NCI-H2107 treated with DMSO at 0.1 percent for 48 hours (cell line): Measurements from ENCODE around the gene SLC29A1.

Experiments
- DNase-seq: peaks from one replicate; lab custom pipeline; 2025; ENCODE audit not compliant: unreplicated experiment; lab: John Stamatoyannopoulos, UW

SLC29A1 gene

GRCh38 chr6:44265007-44265721 lies 41.8 kb downstream of the SLC29A1 start, which contains the start of gene NFKBIE:
Gene NFKBIE (minus strand): TSS chr6:44265551. CDS start chr6:44265346, 205 bp downstream.
- DNase-seq = peak; percentile 31

DNA sequence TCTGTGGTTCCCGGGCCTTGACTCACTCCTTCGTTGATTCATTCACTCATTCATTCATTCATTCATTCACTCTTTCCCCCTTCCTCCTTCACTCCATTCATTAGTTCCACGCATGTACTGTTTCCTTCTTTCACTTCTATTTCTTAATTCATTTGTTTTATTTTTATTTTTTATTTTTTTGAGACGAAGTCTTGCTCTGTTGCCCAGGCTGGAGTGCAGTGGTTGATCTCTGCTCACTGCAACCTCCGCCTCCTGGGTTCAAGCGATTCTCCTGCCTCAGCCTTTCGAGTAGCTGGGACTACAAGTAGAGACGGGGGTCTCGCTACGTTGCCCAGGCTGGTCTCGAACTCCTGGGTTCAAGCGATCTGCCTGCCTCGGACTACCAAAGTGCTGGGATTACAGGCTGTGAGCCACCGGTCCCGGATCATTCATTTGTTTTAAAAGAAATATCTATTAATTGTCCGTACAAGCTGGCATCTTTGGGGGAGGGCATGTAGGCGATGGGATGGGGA lies 42.4 kb downstream of the SLC29A1 start:
- no peak for DNase-seq

DNA sequence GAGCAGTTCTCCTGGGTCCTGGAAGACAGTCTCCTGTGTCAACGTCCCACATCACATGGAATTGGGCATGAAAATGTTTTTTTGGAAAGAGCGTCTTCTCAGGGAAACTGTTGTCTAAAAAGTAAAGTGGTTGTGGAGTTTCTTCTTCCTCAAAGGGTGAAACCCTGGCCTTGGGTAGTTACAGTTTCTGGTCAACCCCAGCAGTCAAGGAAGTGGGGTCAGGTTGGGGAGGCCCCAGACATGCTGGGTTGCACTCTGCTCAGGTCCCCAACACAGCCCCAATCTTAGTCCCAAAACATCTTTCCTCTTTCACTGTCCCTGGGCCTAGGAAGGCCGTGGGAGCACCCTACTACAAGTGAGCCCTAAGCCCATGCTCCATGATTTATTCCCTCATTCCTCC lies 43.0 kb downstream of the SLC29A1 start:
- no peak for DNase-seq

- DNase-seq = no peak
Measured at GRCh38 chr6:44267252-44267651, 43.9 kb downstream of the SLC29A1 start.

DNA sequence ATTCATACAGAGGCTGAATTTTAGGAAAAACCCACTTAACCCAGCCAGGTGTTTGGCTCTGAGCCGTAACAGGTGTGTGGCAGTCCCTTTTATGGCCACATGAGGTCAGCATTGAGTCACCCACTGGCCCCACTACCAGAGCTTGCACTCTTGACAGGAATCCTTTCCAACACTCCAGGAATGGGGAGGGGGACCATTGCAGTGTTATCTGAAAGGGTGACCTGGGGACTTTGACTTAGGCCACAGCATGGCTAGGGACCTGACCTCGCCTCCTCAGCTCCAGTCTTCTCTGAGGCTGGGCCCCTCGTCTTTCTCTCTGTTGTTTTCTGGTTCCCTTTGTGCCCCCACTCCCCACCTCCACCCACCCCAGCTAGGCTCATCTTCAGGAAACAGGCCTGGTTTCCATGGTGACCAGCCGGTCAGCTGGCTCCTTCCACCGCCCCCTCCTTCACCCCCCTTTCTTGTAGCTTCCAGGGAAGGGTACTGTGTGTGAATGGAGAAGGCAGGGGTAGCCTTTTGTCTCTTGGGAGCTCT lies 44.8 kb downstream of the SLC29A1 start:
- DNase-seq = peak; percentile 17

DNA sequence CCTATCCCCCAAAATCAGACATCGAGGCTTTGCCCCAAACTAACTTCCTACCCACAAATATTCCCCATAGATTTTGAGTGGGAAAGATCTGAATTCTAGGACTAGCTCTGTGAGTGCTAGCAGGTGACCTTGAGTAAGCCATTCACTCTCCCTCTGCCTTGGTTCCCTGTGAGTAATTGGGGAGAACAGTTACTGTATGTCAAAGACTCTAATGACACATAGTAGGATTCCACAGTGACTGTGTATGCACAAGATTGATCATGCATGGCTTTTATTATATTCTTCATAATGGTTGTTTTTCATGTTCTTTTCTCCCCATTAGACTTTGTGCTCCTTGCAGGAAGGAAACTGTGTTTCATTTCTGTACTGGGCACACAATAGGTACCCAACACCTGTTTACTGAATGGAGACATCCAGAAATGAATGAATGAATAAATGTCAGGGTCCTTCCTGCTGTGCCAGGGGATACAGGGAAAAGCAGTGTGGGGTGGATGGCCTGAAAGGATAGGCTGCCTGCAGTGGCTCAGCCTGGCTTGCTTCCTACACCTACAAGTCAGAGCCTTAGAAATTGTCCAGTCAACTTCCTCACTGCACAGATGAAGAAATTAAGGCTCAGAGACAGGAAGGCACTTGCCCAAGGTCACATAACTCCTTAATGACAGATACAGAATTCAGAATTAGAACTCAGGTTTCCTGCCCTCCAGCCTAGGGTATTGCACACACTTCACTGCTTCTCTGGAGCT lies 46.0 kb downstream of the SLC29A1 start:
- no peak for DNase-seq

GRCh38 chr6:44269921-44270525 lies 46.6 kb downstream of the SLC29A1 start, which contains the start of gene TMEM151B:
Gene TMEM151B (plus strand): TSS chr6:44270450. CDS start chr6:44270743, 293 bp downstream.
- DNase-seq = no peak

DNA sequence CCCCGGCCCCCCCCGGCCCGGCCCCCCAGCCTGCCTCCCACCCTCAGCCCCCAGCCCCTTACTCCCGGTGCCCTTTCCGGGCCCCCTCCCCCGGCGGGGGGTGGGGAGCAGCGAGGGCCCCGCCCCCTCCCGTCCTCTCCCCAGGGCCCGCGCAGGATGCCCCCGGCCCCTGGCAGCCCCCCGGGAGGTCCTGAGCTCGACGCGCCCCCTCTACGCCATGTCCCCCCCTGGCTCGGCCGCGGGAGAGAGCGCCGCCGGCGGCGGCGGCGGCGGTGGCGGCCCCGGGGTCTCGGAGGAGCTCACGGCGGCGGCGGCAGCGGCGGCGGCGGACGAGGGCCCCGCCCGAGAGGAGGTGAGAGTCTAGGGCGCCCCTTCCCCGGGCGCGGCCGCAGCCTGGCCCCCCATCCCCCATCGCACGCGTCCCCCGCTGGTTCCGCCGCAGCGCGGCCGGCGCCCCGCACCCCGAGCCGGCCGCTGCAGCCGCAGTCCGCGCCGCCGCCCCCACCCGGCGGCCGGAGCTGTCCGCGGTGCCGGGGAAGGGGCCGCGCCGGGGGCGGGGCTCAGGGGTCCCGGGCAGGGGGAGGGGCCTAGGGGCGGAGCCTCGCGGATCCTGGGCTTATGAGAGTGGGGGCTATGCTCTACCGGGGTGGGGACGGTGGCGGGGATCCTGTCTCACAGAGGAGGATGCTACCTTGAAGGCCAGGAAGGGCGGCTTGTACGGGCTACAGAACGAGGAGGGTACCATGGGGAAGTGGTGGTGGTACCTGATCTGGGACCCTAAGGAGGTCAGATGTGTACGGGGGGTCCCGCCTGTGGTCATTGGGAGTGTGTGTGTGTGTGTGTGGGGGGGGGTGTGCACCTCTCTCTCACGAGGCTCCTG lies 47.4 kb downstream of the SLC29A1 start:
- no peak for DNase-seq

DNA sequence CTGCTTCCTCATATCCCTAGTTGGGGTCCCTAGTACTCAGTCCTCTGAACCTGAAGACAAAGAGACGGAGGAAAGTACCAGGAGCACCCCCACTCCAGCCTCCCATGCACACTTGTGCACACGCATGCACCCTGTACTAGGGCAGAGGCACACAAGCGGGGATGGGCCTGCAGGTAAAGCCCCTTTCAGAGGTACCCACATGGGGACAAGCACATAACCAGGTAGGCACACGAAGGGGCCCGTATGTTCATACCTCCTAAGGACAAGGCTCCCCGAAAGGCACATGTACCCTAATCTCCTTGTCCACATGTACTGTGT lies 48.0 kb downstream of the SLC29A1 start:
- DNase-seq = no peak

DNA sequence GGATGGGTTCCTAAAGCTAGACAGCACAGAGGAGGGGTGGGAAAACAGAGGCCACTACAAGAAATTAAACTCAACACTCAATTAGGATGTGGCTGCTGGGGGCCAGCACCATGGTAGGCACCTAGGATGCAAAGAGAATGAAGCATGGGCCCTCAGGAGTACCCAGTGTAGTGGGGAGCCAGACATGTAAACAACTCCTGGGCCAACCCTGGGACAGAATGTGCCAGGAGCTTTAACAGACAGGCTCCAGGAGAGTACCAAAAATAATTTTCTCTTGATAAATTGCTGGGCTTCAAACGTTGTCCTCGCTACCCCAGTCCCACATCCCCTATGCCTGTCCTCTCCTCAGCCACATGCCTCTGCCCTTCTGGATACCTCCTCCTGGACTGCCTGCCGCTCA lies 48.5 kb downstream of the SLC29A1 start:
- no peak for DNase-seq

DNA sequence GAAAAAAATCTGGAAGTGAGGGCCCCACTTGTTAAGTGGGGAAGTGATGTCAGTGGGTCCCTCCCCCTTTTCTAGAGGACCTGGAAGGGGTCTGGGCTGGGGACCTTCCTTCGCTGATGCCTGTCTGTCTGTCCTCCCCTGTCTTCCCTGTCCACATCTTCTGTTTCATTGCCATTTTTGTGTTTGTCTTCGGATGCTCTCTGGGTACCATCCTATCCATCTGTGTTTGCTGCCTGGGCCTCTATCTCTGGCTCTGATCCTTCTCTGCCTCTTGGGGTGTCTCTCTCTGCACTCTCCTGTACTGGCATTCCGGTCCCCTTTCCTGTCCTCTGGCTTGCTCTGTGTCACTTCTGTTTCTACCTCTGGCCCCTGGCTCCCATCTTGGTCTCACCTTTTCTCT lies 49.1 kb downstream of the SLC29A1 start:
- no peak for DNase-seq

- no peak for DNase-seq
Measured at GRCh38 chr6:44272999-44273566, 49.7 kb downstream of the SLC29A1 start.

DNA sequence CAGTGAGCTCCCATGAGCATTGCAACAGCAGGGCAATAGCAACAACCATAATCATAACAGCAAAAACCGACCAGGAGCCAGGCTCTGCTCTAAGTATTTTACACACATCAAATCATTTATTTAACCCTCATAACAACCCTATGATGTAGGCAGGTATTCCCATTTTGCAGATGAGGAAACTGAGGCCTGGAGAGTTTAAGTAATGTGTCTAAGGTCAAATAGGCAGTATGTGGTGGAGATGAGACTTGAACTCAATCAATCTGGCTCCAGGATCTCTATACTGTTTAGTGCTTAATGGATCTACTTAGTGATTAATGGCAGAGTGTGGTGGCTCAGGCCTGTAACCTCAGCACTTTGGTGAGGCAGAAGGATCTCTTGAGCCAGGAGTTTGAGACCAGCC lies 50.2 kb downstream of the SLC29A1 start:
- no peak for DNase-seq

DNA sequence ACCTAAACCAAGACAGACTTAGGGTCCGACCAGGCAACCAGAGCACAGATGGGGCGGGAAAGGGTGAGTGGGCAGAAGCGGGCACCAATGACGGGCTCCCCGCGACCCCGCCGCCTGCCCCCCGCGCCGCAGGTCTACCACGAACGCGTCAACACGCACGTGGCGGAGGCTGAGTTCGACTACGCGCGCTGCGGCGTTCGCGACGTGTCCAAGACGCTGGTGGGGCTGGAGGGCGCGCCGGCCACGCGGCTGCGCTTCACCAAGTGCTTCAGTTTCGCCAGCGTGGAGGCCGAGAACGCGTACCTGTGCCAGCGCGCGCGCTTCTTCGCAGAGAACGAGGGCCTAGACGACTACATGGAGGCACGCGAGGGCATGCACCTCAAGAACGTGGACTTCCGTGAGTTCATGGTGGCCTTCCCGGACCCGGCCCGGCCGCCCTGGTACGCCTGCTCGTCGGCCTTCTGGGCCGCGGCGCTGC lies 51.9 kb downstream of the SLC29A1 start:
- DNase-seq = no peak

DNA sequence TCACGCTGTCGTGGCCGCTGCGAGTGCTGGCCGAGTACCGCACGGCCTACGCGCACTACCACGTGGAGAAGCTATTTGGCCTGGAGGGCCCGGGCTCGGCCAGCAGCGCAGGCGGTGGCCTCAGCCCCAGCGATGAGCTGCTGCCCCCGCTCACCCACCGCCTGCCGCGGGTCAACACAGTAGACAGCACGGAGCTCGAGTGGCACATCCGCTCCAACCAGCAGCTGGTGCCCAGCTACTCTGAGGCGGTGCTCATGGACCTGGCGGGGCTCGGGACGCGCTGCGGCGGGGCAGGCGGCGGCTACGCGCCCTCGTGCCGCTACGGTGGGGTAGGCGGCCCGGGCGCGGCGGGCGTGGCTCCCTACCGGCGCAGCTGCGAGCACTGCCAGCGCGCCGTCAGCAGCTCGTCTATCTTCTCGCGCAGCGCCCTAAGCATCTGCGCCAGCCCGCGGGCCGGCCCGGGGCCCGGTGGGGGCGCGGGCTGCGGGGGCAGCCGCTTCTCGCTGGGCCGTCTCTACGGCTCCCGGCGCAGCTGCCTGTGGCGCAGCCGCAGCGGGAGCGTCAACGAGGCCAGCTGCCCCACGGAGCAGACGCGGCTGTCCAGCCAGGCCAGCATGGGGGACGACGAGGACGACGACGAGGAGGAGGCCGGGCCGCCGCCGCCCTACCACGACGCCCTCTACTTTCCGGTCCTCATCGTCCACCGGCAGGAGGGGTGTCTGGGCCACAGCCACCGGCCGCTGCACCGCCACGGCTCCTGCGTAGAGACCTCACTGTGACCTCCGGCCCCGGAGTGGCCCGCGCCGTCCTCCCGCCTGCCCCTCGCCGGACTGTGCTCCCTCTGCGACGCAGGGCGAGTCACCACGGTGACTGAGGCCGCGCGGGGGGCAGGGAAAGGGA lies 52.6 kb downstream of the SLC29A1 start:
- DNase-seq = no peak

DNA sequence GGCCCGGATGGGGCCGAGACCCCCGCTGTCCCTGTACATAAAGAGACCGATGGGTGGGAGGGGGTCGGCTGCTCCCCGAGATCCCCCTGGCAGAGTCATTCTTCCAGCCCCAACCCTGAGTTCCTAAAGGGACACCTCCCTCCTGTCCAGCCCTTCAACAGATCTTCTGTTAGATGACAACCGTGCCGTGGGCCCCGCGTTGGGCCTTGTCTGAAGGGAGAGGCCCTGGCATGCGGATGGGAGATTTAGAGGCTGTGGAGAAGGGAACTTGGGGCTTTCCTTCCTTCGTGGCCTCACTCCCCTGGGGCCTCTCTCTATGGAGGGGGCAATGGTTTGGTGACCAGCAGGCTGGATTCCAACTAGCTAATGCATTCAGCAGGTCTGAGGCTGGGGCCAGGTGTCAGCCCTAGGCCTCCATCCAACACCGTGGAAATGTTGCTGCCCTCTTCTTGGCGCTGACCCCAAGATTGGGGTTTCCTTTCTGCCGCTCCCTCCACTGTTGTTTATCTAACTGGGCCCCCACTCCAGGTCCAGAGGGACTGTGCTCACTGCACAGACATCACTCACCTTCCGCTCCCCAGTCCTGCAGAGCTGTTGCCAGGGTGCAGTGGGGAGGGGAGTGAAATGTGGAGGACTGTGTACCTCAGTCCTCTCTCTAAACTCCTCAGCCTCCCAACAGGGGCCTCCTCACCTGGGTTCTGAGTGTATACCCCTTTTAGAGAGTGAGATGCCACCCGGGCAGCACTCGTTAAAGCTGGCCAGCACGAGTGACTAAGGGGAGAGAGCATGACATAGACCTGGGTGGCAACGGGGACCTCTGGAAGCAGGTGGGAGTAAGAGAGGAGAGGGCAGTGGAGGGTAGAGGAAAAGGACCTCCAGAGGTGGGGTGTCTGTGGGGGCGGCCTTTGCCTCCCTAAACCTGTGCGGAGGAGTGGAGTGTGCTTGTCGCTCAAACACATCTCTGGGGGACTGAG lies 53.6 kb downstream of the SLC29A1 start:
- no peak for DNase-seq

- DNase-seq = no peak
Measured at GRCh38 chr6:44277763-44278162, 54.4 kb downstream of the SLC29A1 start.

DNA sequence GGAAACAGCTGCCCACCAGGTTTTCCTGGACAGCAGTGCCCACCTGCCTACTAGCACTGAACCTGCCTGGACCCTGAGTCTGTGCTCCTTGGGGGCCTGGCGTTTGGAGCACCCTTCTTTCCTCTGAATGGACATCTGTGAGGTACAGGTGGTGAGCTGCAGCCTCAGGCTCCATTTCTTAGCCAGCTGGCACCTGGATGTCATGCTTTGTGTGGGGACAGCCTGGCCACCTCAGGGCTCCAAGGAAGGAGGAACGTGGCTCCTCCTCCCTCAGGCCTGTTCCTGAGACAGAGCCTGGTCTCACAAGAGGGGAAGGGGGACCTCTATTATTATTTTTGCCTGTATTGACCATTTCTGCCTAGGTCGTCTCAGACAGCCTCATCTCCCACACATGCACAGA lies 54.9 kb downstream of the SLC29A1 start:
- no peak for DNase-seq
